CD4-positive, alpha-beta T cell treated with Interferon alpha-2 for 1 hour (primary cell): ENCODE measurements around the gene RHOBTB3.
"Not testable (repeated sequence)": the region's sequence is repeated elsewhere in the genome, so short reads cannot be mapped to it uniquely, and the experiment has no call there.

Experiments
- DNase-seq, 2 donors: peaks; one replicate each; pipeline ENCODE4 v3.0.0-alpha.2; 2020 to 2022

Gene RHOBTB3, protein sequence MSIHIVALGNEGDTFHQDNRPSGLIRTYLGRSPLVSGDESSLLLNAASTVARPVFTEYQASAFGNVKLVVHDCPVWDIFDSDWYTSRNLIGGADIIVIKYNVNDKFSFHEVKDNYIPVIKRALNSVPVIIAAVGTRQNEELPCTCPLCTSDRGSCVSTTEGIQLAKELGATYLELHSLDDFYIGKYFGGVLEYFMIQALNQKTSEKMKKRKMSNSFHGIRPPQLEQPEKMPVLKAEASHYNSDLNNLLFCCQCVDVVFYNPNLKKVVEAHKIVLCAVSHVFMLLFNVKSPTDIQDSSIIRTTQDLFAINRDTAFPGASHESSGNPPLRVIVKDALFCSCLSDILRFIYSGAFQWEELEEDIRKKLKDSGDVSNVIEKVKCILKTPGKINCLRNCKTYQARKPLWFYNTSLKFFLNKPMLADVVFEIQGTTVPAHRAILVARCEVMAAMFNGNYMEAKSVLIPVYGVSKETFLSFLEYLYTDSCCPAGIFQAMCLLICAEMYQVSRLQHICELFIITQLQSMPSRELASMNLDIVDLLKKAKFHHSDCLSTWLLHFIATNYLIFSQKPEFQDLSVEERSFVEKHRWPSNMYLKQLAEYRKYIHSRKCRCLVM

DNA sequence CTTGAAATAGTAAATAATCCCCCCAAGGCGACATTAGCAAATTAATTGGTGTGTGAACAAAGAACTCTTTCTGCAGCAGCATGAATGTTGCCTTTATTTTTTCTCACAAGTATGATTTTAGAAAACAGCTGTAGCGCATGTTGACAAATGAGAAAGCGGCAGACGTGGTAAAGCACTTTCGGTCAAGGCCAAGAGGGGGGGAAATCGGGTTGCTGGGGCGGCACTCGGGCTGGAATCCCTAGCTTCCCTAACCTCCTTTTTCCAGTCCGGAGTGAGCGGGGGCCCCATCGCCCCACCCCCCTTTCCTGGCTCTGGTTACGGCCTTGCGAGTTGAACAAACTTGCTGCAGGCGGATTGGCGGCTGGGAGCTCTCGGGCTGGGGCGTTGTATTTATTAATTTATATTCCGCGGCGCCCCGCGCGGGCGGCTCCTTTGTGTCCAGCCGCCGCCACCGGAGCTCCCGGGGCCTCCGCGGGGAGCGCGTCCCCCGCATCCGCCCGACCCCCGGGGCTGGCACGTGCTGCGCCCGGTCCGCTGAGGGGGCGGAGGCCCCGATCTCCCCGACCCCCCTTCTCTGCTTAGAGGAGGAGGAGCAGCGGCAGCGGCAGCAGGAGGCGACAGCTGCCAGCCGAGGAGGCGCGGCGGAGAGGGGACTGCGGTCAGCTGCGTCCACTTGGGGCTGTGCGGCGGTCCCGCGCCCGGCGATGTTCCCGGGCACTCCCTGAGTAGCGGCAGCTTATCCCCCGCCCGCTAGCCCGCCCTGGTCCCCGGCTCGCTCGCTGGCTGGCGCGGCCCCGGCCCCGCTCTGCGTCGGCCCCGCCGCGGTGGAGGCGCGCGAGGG, at the start of gene RHOBTB3:
Gene RHOBTB3 (plus strand): TSS at position 607 of the 841 bp plus-strand sequence. CDS start 347 bp downstream, outside the sequence.
- peak; percentile 30 to 37 for DNase-seq

DNA sequence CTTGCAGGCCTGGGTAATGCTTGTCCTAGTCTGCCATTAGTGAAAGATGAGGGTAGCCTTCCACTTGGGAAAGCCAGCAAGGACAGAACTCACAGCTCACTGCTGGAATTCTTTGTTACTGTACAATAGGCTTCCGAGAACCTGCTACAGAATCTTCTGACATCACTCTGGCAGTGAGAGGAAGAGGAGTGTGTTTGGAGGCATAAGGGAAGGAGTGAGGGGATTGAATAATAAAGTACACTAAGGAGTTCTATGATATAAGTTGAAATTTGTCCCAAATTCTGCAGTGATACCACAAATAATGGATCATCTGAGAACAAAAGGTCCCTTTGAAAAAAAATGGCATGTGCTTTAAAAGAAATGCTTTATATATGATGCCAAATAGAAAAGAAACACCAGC, 48.2 kb upstream of the RHOBTB3 start, which contains the start of gene SPATA9:
Gene SPATA9 (minus strand): TSS at position 101 of the 400 bp plus-strand sequence. CDS start 137 bp downstream, outside the sequence.
- no peak for DNase-seq

DNA sequence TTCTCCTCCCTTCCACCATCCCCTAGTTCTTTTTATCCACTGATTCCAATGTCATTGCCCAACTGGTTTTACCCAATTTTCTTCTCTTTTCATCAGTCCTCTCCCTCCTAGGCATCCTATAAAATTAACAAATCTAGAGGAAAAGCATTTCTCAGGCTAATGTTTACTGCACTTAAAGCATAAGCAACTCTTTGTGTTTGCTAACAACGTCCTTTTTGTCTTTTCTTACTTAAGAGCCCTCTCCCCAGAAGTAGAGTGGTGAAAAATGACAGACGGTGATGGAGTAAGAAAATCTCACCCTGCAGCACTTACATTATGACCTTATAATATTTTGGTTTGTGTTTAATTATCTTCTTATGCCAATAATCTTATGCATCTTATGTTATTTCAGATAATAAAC, 46.8 kb upstream of the RHOBTB3 start:
- no peak for DNase-seq

DNA sequence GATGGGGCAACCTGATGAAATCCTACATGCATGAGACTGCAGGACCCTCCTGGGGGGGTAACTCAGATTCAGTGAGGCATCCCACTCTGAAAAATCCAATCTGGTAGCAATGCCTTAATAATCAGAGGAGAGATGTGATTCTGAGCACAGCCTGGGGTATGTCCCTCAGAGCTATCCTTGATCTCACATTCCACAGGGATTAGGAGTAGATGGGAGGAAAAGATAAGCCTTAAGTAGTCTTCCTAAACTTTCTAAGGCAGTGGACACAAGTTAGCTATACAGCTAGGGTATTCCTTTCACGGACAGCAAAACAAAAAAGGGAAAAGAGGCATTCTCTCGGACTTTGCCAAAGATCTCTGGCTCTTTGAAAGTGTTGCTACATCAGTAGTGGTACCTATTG, 44.5 kb upstream of the RHOBTB3 start:
- DNase-seq = no peak

DNA sequence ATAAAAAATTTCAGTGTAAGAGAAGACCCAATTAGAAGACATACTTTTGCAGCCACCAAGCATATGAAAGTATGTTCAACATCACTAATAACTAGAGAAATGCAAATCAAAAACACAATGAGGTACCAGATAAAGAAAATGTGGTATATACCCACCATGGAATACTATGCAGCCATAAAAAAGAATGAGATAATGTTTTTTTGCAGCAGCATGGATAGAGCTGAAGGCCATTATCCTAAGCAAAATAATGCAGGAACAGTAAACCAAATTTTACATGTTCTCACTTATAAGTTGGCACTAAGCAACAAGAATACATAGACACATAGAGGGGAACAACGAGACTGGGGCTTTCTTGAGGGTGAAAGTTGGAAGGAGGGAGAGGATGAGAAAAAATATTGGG, 41.5 kb upstream of the RHOBTB3 start:
- no peak for DNase-seq

DNA sequence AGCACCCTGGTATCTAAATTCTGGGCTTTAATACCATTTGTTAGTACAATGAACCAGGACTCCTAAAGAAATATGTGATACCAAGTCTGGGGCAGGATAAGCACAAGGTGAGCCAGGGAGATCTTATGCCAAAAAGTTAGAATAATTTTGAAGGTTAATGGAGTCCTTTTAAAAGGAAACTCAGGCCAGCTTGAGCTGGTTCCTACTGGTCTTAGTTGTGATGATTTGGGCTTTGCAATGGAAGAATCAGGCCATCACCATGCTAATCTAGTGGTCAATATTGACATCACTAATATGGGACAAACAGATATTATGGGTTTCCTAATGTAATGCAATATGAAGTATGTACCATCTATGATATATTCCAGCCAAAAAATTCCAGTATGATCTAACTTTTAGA, 40.8 kb upstream of the RHOBTB3 start:
- DNase-seq = no peak

DNA sequence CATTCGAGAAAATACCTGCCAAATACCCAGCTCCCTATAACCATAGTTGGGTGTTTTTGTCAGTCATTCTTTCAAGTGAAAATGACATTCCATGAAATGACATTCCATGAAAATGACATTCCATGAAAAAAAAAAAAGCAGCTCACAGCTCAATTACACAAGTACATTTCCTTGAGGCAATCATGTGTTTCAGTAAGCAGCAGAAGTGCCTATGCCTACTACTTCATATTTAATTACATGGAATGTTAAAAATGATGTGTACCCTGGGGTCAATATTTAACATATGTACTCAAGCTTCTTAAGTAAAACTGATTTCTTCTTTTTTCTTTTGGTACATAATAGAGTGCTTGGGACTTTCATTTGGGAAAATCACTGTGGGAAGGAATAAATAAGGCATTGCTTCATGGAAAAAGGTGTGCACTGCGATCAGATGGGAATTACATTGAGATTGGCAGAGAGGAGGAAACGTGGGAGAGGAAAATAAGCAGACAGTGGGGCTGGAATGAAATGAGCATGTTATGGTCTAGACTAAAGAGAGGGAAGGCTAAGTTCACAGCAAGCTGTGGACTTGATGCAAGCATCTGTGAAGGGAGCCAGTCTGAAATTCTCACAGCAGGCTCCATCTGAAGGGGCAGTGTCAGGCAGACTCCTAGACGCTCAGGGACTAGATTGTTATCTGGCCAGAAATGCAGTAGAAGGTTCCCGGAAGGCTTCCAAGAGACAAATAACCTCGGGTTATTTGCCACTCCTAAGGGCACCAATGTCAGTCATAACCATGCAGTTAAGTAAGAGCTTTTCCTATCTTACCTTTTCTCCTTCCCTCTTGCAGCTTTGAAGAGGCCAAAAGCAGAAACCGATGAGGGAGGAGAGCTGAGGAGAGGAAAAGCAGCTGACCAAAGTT, 33.1 kb upstream of the RHOBTB3 start:
- DNase-seq = no peak

DNA sequence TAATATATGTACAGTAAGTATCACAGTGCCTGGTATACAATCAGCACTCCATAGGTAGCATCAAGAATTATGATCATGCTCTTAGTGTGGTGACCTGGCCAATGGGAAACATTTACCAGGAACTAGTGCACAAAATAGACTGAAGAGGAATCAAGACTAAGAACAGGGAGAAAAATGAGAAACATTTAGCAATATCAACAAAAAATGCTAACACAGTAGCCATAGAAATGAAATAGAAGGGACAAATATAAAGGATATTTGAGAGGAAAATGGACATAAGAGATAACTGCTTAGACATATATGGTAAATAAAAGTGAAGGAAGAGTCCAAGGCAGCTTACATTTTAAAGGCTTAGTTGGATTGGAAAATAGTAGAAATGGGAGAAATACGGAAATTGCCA, 31.8 kb upstream of the RHOBTB3 start:
- no peak for DNase-seq

DNA sequence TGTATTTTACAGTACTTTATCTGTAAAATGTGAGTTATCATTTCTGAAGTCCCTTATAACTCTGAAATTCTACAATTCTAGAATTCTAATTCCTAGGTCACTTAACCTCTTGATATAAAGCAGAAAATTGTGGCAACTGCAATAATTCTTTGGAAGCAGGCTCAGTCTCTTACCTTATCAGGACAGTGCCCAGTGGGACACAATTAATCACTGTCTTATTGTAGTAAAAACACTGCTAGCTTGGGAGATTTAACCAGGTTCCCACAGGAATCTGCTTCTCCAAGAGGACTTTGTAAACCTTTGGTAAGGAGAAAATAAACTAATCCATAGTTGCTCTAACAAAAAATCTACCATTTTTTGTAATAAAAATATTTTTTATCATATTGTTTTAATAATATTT, 30.1 kb upstream of the RHOBTB3 start:
- DNase-seq = no peak

DNA sequence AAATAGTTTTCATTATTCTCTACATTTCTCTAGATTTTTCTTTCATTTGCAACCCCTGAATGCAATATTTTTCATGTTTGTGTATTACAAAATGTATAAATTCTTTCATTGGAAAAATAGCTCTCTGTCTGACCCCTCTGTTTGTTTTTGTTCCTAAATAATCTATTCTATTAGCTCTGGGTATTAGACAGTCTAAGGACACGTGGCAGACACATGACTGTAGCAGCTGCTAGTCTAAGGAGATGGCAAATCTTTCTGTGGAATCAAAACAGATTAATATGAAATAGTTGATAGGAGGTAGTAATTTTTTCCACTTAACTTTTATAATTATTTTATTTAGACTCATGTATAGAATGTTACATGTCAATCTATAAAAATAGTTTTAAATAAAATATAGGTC, 27.0 kb upstream of the RHOBTB3 start:
- no peak for DNase-seq

DNA sequence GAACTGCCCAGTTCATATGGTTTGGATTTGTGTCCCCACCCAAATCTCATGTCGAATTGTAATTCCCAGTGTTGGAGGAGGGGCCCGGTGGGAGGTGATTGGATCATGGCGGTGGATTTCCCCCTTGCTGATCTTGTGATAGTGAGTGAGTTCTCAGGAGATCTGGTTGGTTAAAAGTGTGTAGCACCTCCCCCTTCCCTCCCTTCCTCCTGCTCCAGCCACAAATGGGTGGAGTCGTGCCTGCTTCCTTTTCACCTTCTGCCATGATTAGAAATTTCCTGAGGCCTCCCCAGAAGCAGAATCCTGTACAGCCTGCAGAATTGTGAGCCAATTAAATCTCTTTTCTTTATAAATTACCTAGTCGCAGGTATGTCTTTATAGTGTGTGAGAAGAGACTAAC, 24.9 kb upstream of the RHOBTB3 start:
- not testable (repeated sequence) for DNase-seq

DNA sequence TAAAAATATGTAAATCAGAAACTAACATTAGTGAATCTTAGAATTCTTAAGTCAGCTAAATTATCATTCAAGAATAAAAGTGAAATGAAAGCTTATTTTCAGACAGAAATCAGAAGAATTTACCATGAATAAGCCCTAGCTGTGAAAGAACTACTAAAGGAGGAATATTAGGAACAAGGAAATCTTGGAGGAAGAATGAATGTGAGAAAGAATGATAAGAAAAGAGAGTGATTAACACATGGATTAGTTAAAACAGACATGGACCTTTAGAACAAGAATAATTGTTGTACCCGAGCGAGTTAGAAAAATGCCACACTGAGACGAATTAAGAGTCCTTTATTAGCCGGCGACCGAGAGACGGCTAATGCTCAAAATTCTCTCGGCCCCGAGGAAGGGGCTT, 24.1 kb upstream of the RHOBTB3 start:
- DNase-seq = no peak

DNA sequence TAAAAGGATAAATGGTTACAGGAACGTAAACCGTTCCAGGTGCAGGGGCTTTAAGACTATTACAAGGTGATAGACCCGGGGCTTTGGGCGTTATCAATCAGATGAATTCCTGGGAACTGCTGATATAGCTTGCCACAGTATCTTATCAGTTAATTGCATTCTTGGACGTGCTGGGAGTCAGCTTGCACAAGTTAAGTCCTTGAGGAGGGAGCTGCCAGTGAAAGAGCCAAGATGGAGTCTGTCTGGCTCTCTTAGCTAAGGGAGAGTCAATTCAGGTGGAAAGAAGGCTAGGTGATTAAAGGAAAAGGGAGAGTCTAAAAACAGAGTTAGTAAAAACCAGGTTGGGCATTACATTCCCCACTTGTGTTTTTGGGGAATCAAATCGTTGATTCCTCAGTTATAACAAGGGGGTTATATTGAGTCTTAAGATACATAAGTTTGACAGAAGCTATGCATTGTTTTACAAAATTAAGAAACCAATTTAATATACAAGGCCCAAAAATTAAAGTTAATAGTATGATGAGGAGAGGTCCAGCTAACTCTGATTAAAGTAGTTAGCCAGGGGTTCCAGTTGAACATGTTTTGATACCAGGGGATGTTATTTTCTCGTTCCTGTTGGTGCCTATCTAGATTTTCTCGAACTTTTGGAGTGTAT, 23.5 kb upstream of the RHOBTB3 start:
- not testable (repeated sequence) for DNase-seq

DNA sequence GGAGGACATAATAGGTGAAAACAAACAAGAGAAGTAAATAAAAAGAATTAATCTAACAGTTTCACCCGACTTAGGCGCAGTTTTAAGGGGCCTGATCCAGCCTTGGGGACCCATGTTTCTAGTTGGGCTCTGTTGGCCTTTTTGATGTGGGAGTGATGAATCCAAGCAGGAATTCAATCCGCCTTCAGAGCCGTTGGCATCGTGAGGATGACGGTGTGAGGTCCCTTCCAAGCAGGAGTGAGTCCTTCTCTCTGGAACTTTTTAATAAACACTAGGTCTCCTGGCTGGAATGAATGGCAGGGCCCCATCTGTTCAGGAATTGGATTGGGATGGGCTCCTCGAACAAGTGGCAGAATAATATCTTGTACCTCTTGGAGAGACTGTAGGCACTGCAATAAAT, 22.3 kb upstream of the RHOBTB3 start:
- DNase-seq = no peak

DNA sequence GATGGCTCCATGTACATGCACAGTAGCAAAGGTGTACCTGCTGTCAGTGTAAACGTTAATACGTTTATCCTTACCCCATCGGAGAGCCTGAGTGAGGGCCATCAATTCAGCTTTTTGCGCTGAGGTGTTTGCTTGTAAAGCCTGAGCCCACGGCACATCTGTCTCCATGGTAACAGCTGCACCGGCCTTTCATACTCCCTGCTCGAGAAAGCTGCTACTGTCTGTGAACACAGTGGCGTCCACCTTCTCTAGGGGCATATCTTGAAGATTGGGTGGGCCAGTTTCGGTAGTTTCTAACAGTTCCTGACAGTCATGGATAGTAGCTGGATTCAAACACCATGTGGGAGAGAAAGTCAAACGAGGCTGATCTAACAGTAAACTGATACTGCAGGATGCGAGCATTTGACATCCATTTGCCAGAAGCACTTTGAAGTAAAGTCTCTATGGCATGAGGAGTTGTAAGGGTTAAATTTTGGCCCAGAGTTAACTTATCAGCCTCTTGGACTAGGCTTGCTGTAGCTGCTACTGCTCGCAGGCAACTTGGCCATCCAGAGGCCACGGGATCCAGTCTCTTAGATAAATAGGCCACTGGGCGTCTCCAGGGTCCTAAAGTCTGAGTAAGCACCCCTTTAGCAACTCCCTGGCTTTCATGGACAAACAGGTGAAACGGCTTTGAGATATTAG, 21.0 kb upstream of the RHOBTB3 start:
- no peak for DNase-seq

DNA sequence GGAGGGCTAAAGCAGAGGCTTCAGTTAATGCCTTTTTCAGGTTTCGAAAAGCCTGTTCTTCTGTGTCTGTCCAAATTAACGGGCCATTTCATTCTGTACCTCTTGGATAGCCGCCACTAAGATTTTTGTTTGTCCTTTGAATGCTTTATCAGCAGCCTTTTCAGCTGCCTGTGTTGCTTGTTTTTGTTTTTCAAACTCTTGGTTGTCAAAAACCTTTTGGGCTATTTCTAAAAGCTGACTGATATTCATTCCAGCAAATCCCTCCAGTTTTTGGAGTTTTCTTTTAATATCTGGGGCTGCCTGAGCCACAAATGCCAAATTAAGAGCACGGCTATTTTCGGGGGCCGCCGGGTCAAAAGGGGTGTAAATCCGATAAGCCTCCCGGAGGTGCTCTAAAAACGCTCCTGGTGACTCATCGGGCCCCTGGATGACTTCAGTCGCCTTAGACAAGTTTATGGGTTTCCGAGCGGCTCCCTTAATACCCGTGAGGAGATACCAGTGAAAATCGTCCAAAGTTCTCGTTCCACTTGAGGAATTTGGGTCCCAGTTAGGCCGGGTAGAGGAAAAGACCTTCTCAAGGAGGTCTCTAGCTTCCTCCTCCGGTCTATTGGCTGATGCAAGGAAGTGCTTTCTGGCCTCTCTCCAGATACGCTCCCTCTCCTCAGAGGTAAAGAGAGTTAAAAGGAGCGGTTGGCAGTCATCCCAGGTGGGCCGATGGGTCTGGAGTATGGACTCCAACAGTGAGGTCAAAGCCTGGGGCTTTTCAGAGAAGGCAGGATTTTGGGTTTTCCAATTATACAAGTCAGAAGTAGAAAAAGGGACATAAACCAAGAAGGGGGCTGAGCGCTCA, 20.3 kb upstream of the RHOBTB3 start:
- DNase-seq = not testable (repeated sequence)

DNA sequence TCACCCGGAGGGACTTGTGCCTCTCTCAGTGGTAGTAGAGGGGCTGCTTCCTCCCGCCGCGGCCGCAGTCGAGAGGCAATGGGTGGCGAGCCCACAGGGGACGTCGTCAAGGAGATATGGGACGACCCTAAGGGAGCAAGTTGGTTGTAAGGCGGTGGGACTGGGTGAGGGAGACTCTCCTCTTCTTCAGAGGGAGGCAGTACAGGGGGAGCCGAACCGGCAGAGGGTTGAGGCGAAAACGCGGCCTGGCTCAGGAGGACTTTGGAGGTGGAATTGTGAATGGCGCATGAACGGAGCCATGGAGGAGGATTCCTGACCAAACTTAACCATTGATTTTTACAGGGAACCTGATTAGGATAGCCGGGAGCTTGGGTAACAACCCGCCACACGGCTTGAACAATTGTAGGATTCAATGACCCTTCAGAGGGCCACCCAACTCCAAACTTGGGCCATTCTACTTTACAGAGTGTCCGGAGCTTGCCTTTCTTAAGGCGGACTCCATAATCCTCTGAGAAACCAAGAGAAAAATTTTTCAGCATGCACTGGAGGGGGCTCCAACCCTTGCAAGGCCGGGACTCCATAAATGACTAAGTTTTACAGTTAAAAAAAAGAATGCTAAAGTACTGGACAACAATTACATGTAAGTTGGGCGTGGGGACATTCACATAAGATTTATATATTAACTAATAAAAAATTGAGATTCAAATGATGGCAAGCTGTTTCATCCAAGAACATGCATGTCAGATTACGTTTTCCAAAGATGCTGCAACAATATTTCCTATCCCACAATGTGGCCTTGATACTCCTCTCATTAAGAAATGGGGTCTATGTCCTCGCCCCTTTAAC, 19.4 kb upstream of the RHOBTB3 start:
- DNase-seq = no peak

DNA sequence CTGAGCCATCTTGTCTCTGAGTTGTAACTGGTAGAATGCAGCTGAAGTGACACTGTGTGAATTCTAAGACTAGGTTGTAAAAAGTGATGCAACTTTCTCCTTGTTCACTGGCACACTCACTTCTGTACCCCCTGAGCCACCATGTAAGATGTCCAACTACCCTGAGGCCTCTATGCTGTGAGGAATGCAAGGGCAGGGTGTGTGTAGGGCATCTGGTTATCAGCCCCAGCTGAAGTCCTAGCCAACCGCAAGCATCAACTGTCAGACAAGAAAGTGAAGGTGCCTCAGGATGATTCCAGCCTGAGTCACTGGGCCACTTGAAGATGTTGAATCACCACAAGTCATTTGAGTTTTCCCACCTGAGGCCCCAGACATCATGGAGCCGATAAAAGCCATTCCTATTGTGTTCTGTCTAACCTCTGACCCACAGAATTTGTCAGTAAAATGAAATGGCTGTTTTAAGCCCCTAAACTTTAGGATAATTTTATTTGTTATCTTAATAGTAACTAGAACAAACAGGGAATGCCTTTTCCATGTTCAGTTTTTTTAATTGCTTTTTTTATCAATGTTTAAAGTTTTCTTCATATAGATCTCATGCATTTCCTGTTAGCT, 18.7 kb upstream of the RHOBTB3 start:
- no peak for DNase-seq

DNA sequence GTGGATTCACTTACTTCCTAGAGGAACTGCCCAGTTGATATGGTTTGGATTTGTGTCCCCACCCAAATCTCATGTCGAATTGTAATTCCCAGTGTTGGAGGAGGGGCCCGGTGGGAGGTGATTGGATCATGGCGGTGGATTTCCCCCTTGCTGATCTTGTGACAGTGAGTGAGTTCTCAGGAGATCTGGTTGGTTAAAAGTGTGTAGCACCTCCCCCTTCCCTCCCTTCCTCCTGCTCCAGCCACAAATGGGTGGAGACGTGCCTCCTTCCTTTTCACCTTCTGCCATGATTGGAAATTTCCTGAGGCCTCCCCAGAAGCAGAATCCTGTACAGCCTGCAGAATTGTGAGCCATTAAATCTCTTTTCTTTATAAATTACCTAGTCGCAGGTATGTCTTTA, 17.9 kb upstream of the RHOBTB3 start:
- DNase-seq = not testable (repeated sequence)
